ENCODE data around the gene GALNT3.
A peak's percentile ranks its signal among the peaks of the same experiment; 100 is the strongest.

GALNT3 gene

DNA sequence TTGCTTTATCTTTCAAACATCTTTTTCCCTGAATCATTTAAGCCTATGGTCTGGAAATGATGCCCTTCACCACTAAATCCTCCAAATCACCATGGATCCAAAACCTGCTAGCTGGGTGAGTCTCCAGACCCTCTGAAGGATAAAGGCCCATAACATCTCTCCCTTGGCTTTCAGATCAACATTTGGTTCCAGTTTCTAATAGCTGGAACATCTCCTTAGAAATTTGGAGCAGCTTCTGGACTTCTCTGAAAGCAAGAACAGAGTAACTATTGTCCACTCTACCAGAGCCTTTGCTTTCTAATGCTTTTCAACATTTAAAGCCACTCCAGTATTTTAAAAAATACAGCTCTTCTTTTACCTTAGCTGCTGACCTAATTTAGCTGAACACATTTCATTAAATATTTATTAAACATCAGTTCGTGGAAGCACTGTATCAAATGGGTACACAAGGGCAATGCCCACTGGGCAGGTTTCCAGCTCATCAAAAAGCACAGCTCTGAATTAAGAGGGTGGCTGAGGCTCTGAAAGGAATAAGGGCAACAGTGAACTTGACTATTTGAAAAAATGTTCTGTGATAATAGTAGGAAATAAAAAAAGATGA lies 75.3 kb downstream of the GALNT3 start:
- FAIRE-seq: no peak

DNA sequence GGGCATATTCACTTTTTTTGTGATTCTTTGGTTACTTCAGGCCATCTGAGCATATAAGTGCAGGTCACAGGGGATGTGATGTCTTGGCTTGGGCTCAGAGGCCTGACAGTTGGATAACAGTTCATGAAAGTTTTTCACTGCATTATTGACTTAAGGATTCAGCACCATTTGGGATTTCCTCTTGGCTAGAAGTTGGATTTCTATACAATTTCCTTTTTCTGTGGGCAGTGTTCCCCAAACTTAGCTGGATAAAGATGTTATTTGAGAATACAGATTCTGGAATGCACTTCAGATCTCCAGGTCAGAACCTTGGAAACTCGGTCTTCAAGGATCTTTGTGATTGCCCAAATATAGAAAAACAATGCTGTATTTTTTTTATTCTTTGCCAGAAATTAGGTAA lies 78.0 kb downstream of the GALNT3 start:
- no peak for FAIRE-seq

DNA sequence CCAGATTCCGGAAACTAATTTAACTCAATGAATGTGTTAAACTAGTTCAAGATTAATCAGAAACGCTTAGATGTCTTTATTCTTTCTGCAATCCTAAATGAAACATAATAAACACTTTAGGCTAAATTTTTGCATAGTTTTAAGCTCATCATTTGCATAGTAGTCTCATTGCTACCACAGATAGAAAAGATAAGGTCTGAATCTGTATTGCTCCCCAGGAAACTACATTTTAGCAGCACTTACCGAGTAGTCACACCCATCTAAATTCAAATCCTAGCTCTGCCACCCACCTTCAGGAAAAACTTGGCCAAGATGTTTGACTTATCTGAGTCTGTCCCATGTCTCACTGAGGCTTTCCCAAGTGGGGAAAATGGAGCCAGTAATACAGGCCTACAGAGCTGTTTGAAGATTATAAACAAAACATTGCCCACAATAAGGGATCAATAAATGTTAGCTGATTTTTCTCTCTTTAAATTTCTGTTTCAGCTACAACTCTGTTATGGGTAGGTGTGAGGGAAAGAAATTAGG lies 87.0 kb downstream of the GALNT3 start:
- no peak for FAIRE-seq

DNA sequence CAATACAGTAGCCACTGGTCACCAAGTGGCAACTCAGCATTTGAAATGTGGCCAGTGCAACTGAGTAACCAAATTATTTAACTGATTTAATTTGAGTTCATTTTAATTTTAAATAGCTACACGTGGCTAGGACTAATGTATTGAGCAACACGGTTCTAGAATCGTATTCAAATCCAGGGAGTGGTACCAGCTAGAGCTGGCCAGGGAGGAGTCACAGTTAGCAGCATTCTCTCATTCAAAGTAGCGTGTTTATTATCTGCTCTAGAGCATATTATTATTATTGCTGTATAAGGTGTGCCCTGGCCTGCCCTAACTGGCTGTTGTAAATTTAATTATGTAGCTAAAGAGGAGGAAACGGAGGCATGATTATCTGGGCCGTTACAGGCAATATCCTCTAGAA lies 92.9 kb downstream of the GALNT3 start:
- no peak for FAIRE-seq

DNA sequence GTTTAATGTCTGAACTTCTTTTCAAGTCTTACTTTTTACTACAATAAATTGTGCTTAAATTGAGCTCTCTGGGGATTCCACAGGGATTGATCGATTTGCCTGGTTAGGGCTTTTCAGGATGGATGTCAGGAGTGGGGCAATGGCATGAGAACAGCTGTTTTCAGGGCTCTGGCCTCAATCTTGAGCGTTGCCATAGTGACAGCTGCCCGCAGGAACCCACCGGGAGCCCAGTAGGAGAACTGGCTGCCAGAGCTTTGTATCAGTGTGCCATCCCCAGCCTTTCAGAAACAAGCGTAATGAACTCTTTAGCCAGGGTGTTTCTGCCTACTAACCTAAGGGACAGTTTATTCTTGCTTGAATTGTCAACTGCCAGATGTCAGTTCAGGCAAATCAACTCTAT lies 93.5 kb downstream of the GALNT3 start:
- FAIRE-seq: no peak

DNA sequence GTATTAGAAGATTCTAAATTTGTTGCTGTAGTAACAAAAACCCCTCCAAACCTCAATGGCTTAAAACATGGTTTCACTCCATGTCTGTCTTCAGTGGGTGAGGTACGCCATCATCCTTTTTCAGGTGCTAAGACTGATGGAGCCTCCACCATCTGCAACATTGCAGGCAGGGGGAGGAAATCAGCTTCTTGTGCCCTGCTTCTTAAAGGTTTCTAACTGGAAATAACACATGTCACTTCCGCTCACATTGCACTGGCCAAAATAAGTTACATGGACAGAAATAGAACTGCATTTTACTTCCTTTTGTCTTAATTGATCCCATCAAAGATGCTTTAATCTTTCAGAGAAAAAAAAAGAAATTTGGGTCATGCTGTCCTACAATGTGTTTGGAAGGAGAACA lies 94.1 kb downstream of the GALNT3 start:
- FAIRE-seq: no peak

DNA sequence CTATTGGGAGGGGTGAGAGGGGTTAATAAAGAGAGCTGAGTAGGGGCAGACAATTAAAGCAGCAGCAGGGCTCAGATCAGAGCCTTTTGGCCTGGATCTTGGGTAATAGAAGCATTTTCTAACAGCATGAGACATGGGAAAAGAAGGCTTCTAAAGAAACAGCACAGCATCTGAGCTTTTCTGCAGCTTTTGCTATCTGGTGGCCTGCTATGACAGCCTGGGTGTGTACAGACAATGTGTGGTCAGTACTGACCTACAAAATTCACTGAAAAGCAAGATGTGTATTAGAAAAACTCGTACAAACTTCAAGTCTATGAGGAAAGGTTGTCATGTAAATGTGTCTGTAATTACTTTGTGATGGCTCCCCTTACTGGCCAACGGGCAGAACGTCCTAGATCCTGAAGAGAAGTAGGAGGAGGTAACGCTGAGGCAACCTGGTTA lies 95.6 kb downstream of the GALNT3 start:
- peak; percentile 87 for FAIRE-seq

DNA sequence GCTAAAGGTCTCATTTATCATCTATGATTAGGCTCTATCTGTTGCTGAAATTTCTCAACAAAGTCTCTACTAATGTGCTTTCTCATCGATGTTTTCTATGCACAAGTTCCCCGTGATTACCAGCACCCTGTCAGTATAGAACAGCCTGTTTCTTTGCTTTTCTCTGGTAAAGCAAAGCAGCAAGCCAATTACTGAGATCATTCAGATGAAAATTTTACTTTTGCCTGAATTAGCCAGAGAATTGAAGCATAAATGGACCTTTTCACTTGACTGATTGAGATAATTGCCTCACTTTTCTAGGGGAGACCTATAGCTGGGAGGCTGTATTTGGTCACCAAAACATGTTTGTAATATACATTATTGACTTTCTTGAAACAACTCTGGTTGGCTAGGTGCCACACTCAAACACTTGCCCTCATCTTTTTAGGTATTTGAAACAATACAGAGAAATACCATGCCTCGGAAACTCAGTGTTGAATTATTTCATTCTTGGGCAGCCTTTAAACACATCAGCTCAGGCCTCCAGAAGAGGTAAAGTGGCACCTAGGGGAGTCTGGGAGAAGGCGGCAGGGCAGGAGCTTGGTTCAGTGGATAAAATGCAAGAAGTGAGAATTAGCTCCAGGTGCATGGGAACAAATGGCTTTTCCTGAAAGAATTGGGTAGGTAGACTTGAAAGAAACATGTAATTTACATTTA lies 96.2 kb downstream of the GALNT3 start:
- no peak for FAIRE-seq
